Pulmonary artery endothelial cell (primary cell): ENCODE data around the gene BATF3. TPM values are rescaled to one million over a fixed set of nuclear protein-coding genes. Genes with fewer than 3 reads are reported as not detected.
"Not testable (repeated sequence)": the region's sequence is repeated elsewhere in the genome, so short reads cannot be mapped to it uniquely, and the experiment has no call there.

Experiments used
- DNase-seq: peaks from one replicate; pipeline ENCODE4 v3.0.0-alpha.2; 2011; ENCODE audit warnings: low read depth, low spot score
- total RNA-seq: library from RNA; depleted of rRNA; stranded (reverse); fragments of >200 nt; gene quantifications from 2 replicates; pipeline ENCODE4 v1.2.3, GENCODE V29; 2014

BATF3 gene
- total RNA-seq, 1 donor from 2014 or later = 3.0 TPM

- no peak for DNase-seq
Measured at GRCh38 chr1:212664409-212665199, 35.0 kb downstream of the BATF3 start.

- not testable (repeated sequence) for DNase-seq
Measured at GRCh38 chr1:212658250-212658649, 41.4 kb downstream of the BATF3 start.

GRCh38 chr1:212656730-212657129, 42.9 kb downstream of the BATF3 start:
- DNase-seq = no peak

GRCh38 chr1:212655668-212656440, 43.8 kb downstream of the BATF3 start:
- DNase-seq = no peak

- no peak for DNase-seq
Measured at GRCh38 chr1:212652609-212653008, 47.0 kb downstream of the BATF3 start.

- DNase-seq = no peak
Measured at GRCh38 chr1:212651977-212652376, 47.7 kb downstream of the BATF3 start.

- no peak for DNase-seq
Measured at GRCh38 chr1:212651521-212651920, 48.1 kb downstream of the BATF3 start.

- DNase-seq = no peak
Measured at GRCh38 chr1:212650228-212650627, 49.4 kb downstream of the BATF3 start.

- DNase-seq = no peak
Measured at GRCh38 chr1:212649020-212649419, 50.6 kb downstream of the BATF3 start.

GRCh38 chr1:212648431-212648830, 51.2 kb downstream of the BATF3 start:
- no peak for DNase-seq

GRCh38 chr1:212647004-212647403, 52.6 kb downstream of the BATF3 start:
- no peak for DNase-seq

GRCh38 chr1:212646588-212646987, 53.1 kb downstream of the BATF3 start:
- DNase-seq = no peak

- no peak for DNase-seq
Measured at GRCh38 chr1:212645546-212646543, 53.8 kb downstream of the BATF3 start.

- DNase-seq = no peak
Measured at GRCh38 chr1:212644866-212645545, 54.6 kb downstream of the BATF3 start.

GRCh38 chr1:212643877-212644276, 55.8 kb downstream of the BATF3 start:
- no peak for DNase-seq

GRCh38 chr1:212641956-212642355, 57.7 kb downstream of the BATF3 start:
- DNase-seq = no peak

- DNase-seq = no peak
Measured at GRCh38 chr1:212640223-212640878, 59.3 kb downstream of the BATF3 start.

GRCh38 chr1:212639524-212639923, 60.1 kb downstream of the BATF3 start:
- not testable (repeated sequence) for DNase-seq

- no peak for DNase-seq
Measured at GRCh38 chr1:212638492-212639151, 61.0 kb downstream of the BATF3 start.

GRCh38 chr1:212637902-212638301, 61.7 kb downstream of the BATF3 start:
- no peak for DNase-seq
